HG02588 (cell line): ENCODE measurements around the gene NODAL.
"Not testable (repeated sequence)": the region's sequence is repeated elsewhere in the genome, so short reads cannot be mapped to it uniquely, and the experiment has no call there.

Experiments
- ATAC-seq: cut with Tn5 transposase; IDR thresholded peaks from one replicate; pipeline ENCODE4 v1.9.1; 2021; ENCODE audit warnings: mild to moderate bottlenecking, moderate library complexity; ENCODE audit not compliant: unreplicated experiment

The NODAL gene

DNA sequence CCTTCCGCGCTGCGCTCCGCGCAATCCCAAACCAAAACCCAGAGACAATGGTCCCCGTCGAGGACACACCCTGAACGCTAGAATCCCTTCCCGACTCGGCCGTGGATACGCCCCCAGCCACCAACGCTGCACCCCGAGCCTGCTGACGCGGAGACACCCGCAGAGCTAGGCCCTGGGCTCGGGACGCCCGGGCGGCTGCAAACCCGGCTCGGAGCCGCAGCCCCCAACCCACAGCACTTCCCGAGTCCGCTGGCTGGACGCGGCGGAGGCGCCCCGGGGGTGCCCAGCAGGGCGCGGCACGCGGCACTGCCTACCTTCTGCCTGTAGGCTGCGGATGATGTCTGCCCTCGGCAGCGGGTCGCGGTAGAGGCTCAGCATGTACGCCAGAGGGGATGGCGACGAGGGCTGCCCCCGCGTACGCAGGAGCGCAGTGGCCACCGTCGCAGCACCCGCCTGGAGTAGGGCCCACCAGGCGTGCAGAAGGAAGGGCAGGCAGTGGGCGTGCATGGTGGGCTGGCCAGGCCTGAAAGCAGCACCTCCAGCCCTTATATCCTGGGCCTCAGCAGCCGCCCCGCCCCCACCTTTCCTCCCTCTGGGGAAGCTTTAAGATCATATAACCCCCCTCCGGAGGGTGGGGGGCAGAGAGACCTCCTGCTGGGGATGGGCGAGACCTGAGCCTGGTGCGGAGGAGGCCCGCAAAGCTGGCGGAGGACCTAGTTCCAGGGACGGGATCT lies at the start of gene NODAL:
TSS of gene NODAL (minus strand) at position 521 of the 734 bp plus-strand sequence. CDS start at position 507, 14 bp downstream.
- ATAC-seq, result no peak

- ATAC-seq, result no peak
Measured at GRCh38 chr10:70490142-70490541, 48.7 kb upstream of the NODAL start.

- ATAC-seq, result no peak
Measured at GRCh38 chr10:70487824-70488223, 46.3 kb upstream of the NODAL start.

GRCh38 chr10:70483872-70484271 lies 42.4 kb upstream of the NODAL start:
- ATAC-seq, result not testable (repeated sequence)

DNA sequence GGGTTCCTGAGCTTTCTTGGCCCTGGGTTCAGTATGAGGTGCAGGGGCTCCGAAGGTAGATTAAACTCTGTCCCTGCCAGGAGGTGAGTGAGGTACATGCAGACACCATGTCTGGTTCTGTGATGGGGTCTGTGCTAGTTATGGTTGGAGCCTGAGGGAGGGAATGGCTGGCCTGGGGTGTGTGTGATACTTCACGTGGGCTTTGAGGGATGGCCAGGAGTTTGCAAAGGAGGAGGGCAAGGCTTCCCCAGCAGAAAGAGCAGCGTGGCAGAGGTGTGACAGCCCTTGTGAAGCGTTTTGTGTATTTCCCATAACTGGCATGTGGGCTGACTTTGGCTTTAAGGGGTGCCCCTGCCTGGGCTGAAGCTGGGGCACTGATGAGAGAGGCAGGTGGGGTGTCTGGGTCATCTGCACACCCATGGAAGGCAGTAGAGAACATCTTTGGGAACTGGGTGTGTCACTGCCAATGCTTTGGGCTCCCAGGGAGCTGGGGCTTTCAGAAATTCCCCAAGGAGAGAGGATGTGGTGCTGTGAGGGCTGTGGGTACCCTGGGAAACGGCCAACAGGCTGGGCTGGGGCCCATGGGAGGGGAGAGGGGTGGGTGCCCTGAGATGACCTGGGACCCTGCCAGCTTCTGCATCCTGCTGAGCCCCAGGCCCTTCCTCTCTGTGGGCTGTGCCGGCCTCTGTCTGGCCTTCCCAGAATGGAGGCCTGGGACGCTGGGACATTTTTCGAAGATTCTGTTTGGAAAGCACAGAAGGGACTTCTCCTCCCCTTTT lies 41.7 kb upstream of the NODAL start:
- no peak for ATAC-seq

- no peak for ATAC-seq
Measured at GRCh38 chr10:70481831-70482530, 40.5 kb upstream of the NODAL start.

DNA sequence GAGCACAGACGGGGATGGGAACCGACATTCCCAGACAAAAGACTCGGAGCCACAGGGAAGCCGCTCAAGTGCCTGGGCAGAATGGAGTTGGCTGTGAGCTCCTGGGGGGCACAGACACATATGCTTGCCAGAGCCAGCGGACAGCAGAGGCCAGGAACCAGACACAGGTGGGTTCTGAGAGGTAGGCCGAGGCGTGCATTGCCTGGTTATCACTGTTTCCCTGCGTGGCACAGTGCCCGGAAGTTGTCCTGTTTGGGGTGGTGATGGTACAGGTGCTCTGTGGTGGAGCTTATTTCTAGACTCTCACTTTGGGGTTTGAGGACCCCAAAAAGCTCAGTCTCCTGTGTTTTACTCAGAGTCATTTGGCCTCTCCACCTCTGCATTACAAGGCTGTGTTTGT lies 39.6 kb upstream of the NODAL start:
- no peak for ATAC-seq

GRCh38 chr10:70480239-70480861 lies 38.9 kb upstream of the NODAL start:
- no peak for ATAC-seq

GRCh38 chr10:70479626-70480238 lies 38.3 kb upstream of the NODAL start:
- ATAC-seq, result no peak

DNA sequence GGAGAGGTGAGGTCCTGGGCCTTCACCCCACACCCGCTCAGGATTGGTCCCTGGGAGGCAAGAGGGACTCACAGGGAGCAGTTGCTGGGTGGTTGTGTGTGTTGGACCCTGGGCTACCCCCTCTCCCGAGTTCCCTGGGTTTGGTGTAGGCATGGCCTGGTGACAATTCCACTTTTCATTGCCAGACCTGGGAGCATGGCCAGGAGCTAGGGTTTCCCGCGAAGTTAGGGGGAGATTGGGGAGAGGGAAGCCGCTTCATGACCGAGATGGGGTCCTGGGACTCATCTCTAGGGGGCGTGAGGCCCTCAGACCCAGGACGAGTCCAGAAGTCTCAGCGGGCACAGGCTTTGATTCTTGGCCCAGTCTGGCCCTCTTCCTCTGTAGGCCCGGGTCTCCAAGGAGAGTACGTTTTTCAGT lies 37.7 kb upstream of the NODAL start:
- no peak for ATAC-seq

- ATAC-seq, result no peak
Measured at GRCh38 chr10:70478191-70479164, 37.0 kb upstream of the NODAL start, which contains the start of gene PALD1. Gene PALD1, plus strand, starts transcription at chr10:70478767. Its CDS starts 47,185 bp downstream, at chr10:70525952.

- no peak for ATAC-seq
Measured at GRCh38 chr10:70477661-70478162, 36.2 kb upstream of the NODAL start.

- ATAC-seq, result no peak
Measured at GRCh38 chr10:70476249-70477035, 35.0 kb upstream of the NODAL start.

GRCh38 chr10:70475661-70476060 lies 34.2 kb upstream of the NODAL start:
- ATAC-seq, result no peak

- no peak for ATAC-seq
Measured at GRCh38 chr10:70474780-70475179, 33.3 kb upstream of the NODAL start.

GRCh38 chr10:70472799-70473454 lies 31.4 kb upstream of the NODAL start:
- no peak for ATAC-seq

DNA sequence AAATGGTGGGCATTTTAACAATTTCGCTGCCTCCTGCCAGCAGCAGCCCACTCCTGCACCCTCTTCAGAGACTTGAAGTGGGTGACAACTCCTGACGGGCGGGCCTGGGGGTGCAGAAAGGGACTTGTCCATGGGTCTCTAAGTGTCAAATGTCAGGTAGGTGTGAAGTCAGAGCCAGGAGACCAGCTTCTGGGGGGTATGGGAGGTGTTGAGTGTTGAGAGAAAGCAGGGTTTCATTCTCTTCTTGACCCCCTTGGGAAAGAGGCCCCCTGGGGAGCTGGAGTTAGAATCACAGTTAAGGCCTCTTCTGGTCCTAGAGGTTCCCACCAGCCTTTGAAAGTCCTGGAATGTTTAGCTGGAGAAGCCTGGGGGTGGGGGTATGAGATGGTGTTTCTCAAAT lies 25.5 kb upstream of the NODAL start:
- ATAC-seq, result no peak

GRCh38 chr10:70465832-70466231 lies 24.4 kb upstream of the NODAL start:
- ATAC-seq, result no peak
